Measurements from ENCODE around the gene RTF1. TPM values are rescaled to one million over a fixed set of nuclear protein-coding genes. Genes with fewer than 3 reads are reported as not detected.

Gene RTF1
- total and polyA plus RNA-seq, 7 experiments from 2014 or later: 11.7 to 41.3 (median 36.2) TPM

DNA sequence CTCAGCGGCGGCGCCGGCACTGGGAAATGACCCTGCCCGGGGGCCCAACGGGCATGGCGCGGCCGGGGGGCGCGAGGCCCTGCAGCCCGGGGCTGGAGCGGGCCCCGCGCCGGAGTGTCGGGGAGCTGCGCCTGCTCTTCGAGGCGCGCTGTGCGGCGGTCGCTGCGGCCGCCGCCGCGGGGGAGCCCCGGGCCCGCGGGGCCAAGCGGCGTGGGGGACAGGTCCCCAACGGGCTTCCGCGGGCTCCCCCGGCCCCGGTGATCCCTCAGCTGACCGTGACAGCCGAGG, 77.0 kb downstream of the RTF1 start:
- H3K4me3 Mint-ChIP-seq: peak overlapping the region in 6 of 10 donors; percentile 49 to 89 (median 66)
- no peak overlapping the region for H3K27ac Mint-ChIP-seq
- peaks cover 0 to 4% (median 0%) of the 10 kb centered on the region in 5 donors for H3K36me3 Mint-ChIP-seq
- H3K27me3 Mint-ChIP-seq: peaks cover 38 to 49% (median 46%) of the 10 kb centered on the region in 5 donors
- Histone ChIP-seq H3K9me3 (ENCODE audit: control insufficient read depth in 2 of 3, low read length in 3 of 3) (no peaks in the 10 kb centered on the region), H3K36me3 (ENCODE audit: control insufficient read depth in 2 of 3, insufficient read depth in 3 of 3, low read length in 3 of 3) (no peaks in the 10 kb centered on the region), H3K4me3 (ENCODE audit: low read length) (peak overlapping the region; percentile 50), H3K27me3 (ENCODE audit: control insufficient read depth in 2 of 2, insufficient read depth in 2 of 2, low read length in 2 of 2) (peaks cover 3 to 8% of the 10 kb centered on the region in 2 donors), H3K4me1 (ENCODE audit: control insufficient read depth in 2 of 2, insufficient read depth in 2 of 2, low read length in 2 of 2) (peaks cover 11 to 20% of the 10 kb centered on the region in 2 donors), H3K27ac (ENCODE audit: low read depth, low read length) (no peak overlapping the region)
- ATAC-seq (peak; percentile 40), DNase-seq (peak in 2 of 9 donors; percentile 15 to 29)
- H3K4me1 Mint-ChIP-seq: peaks cover 6 to 32% (median 8%) of the 10 kb centered on the region in 7 donors
- H3K9me3 Mint-ChIP-seq: peaks cover 0 to 2% (median 0%) of the 10 kb centered on the region in 11 donors
- POLR2A ChIA-PET: interaction anchor here (0.6 to 1.1 kb wide), 3 partner anchors 10 to 167 kb away, joined by 3 read pairs; partner anchors contain the start of gene MGA
- intact Hi-C loops (cut with micrococcal nuclease): loop anchor here (1.0 to 10.0 kb wide), 9 partner anchors 8 to 927 kb away; partner anchors contain the start of genes CCDC32 (in 1 of the 2), LTK (in 1 of the 2), NUSAP1 (in 1 of the 2) and OIP5 (in 1 of the 2)
- CTCF ChIA-PET: interaction anchor here (0.6 kb wide), 1 partner anchor 74 kb away, joined by 3 read pairs; no protein-coding TSS in a partner anchor

DNA sequence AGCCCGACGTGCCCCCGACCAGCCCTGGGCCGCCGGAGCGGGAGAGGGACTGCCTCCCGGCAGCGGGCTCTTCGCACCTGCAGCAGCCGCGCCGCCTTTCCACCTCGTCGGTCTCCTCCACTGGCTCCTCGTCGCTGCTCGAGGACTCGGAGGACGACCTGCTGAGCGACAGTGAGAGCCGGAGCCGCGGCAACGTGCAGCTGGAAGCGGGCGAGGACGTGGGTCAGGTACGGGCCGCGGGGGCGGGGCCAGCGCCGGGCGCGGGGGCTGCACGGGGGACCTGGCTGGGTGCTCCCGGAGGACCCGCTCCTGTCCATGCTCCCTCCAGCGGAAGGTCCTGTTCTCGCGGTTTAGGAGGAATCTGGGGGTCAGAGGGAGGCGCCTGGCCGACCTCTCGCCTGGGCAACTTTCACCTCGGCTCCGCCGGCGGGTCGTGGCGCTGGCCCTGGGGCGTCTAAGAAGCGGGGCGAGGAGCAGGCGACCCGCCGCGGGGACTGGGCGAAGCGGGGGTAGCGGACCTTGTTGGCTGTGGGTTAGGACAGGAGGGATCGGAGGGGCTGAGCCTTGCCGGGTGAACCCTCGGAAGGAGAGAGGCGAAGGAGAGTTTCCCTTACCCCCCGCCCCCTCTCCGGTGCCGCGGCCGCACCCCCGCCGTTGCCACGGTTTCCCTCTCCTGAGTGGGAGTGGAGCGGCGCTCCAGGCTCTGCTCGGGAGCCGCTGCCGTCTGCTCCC, 77.5 kb downstream of the RTF1 start:
- H3K9me3 ChIP-seq (ENCODE audit: control insufficient read depth in 2 of 3, low read length in 3 of 3): no peaks in the 10 kb centered on the region
- H3K4me1 ChIP-seq (ENCODE audit: control insufficient read depth in 2 of 2, insufficient read depth in 2 of 2, low read length in 2 of 2): peaks cover 11 to 20% of the 10 kb centered on the region in 2 donors
- peaks cover 6 to 32% (median 8%) of the 10 kb centered on the region in 7 donors for H3K4me1 Mint-ChIP-seq
- POLR2A ChIA-PET: interaction anchor here (0.6 kb wide), 2 partner anchors 10 to 127 kb away, joined by 3 read pairs; no protein-coding TSS in a partner anchor
- CTCF ChIA-PET: interaction anchor here (0.6 kb wide), 1 partner anchor 74 kb away, joined by 3 read pairs; no protein-coding TSS in a partner anchor
- H3K9me3 Mint-ChIP-seq: peaks cover 0 to 2% (median 0%) of the 10 kb centered on the region in 11 donors
- H3K27ac Mint-ChIP-seq: no peak overlapping the region
- peaks cover 3 to 11% of the 10 kb centered on the region in 2 donors for H3K27me3 ChIP-seq (ENCODE audit: control insufficient read depth in 2 of 2, insufficient read depth in 2 of 2, low read length in 2 of 2)
- H3K27ac ChIP-seq (ENCODE audit: low read depth, low read length): no peak overlapping the region
- peaks cover 43 to 54% (median 51%) of the 10 kb centered on the region in 5 donors for H3K27me3 Mint-ChIP-seq
- intact Hi-C loops (cut with micrococcal nuclease): loop anchor here (1.0 to 10.0 kb wide), 8 partner anchors 18 to 927 kb away; partner anchors contain the start of genes CCDC32 (in 1 of the 2), LTK (in 1 of the 2), NUSAP1 (in 1 of the 2) and OIP5 (in 1 of the 2)
- H3K4me3 ChIP-seq (ENCODE audit: low read length): peak overlapping the region; percentile 50
- H3K4me3 Mint-ChIP-seq: peak overlapping the region; percentile 62 to 89 (median 70)
- DNase-seq (peak in 8 of 9 donors; percentile 20 to 59 (median 35)), ATAC-seq (peak; percentile 30)
- H3K36me3 Mint-ChIP-seq: peaks cover 0 to 4% (median 0%) of the 10 kb centered on the region in 5 donors
- no peaks in the 10 kb centered on the region for H3K36me3 ChIP-seq (ENCODE audit: control insufficient read depth in 2 of 3, insufficient read depth in 3 of 3, low read length in 3 of 3)

DNA sequence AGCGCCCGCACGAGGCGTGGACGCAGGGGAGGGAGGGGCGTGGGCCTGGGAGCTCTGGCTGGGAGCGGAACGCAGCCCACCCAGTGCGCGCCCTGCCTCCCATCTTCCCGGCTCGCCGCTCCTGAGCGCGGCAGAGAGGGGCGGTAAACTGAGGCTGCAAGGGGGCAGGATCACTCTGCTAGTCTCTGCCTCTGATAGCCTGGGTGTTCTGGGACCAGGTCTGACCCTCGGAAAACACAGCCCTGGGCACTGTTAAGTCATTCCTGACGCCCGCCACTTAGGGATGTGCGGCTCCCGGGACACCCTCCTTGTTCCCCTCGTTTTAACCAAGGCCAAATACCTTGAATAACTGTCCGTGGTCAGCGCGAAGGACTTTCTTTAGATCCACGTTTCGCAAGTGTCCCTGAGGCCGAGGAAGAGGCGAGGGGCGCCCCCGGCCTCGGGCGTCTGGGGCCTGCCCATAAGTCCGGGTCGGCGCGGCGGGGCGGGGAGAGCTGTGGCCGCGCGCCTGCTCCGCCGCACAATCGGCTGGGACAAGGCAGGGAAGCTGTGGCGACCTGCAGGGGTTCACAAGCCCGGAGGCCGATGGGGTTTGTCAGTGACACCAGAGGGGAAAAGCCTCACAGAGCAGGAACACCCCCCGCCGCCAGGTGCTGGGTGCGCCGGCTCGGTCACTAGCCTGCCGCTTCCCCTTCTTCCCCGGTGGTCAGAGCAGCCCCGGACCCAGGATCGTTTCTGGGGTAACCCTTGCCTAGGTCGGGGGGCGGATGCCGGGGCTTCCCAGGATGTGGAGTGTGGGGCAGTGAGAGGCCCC, 78.2 kb downstream of the RTF1 start:
- ChIA-PET POLR2A (no interaction called here), CTCF (interaction anchor here (0.5 kb wide), 1 partner anchor 37 kb away, joined by 3 read pairs; no protein-coding TSS in a partner anchor)
- Histone ChIP-seq H3K9me3 (ENCODE audit: control insufficient read depth in 2 of 3, low read length in 3 of 3) (no peaks in the 10 kb centered on the region), H3K27ac (ENCODE audit: low read depth, low read length) (no peak overlapping the region), H3K4me3 (ENCODE audit: low read length) (peak overlapping the region; percentile 50), H3K36me3 (ENCODE audit: control insufficient read depth in 2 of 3, insufficient read depth in 3 of 3, low read length in 3 of 3) (no peaks in the 10 kb centered on the region), H3K27me3 (ENCODE audit: control insufficient read depth in 2 of 2, insufficient read depth in 2 of 2, low read length in 2 of 2) (peaks cover 3 to 16% of the 10 kb centered on the region in 2 donors), H3K4me1 (ENCODE audit: control insufficient read depth in 2 of 2, insufficient read depth in 2 of 2, low read length in 2 of 2) (peaks cover 11 to 20% of the 10 kb centered on the region in 2 donors)
- H3K27me3 Mint-ChIP-seq: peaks cover 51 to 59% (median 57%) of the 10 kb centered on the region in 5 donors
- DNase-seq (peak in 7 of 9 donors; percentile 23 to 51 (median 42)), ATAC-seq (no peak)
- H3K4me1 Mint-ChIP-seq: peaks cover 6 to 26% (median 8%) of the 10 kb centered on the region in 7 donors
- peak overlapping the region; percentile 60 to 89 (median 70) for H3K4me3 Mint-ChIP-seq
- peaks cover 0 to 2% (median 0%) of the 10 kb centered on the region in 11 donors for H3K9me3 Mint-ChIP-seq
- no peak overlapping the region for H3K27ac Mint-ChIP-seq
- intact Hi-C loops (cut with micrococcal nuclease): loop anchor here (1.0 to 10.0 kb wide), 8 partner anchors 18 to 928 kb away; partner anchors contain the start of genes CCDC32 (in 1 of the 2), LTK (in 1 of the 2), NUSAP1 (in 1 of the 2) and OIP5 (in 1 of the 2)
- H3K36me3 Mint-ChIP-seq: peaks cover 0 to 4% (median 0%) of the 10 kb centered on the region in 5 donors

DNA sequence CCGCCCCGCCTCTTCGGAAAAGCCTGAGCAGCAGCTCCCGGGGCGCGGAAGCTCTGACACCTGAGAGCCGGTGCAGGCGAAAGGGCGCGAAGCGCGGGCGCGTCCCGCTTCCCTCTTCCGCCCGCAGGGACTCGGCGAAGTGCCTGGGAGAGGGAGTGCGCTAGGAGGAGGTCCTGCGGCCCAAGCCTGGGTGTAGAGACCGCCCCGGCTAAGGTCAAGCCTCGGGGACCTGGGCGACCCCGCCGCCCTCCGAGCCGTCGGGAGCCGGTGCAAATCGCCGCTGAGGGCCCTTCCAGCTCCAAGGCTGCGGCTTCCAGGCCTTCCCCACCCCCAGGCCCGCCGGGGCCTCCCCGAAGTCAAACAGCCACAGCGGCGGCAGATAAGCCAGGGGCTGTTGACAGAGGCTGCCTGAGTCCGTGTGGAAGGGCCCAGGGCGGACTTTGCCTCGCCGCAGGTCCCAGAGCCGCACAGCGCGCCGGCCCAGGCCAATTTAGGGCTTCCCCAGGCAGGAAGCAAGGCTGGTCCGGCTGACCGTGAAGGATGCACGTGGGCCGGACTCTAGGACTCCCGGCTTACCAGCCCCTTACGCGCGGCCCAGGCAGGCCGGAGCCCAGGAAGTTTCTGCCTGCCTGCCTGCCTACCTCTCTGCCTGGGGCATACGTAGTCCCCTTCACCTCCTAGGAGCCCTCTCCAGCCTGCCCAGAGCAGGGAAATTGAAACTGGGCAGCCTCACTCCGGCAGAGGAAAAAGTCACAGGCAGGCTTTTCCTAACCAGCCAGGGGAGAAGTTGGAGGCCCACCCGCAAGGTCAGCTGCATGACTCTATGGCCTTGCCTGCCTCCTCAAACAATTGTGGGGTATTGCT, 79.1 kb downstream of the RTF1 start:
- no peak overlapping the region for H3K27ac Mint-ChIP-seq
- Histone ChIP-seq H3K27ac (ENCODE audit: low read depth, low read length) (no peak overlapping the region), H3K4me1 (ENCODE audit: control insufficient read depth in 2 of 2, insufficient read depth in 2 of 2, low read length in 2 of 2) (peaks cover 14 to 23% of the 10 kb centered on the region in 2 donors), H3K36me3 (ENCODE audit: control insufficient read depth in 2 of 3, insufficient read depth in 3 of 3, low read length in 3 of 3) (no peaks in the 10 kb centered on the region), H3K4me3 (ENCODE audit: low read length) (peak overlapping the region; percentile 50), H3K27me3 (ENCODE audit: control insufficient read depth in 2 of 2, insufficient read depth in 2 of 2, low read length in 2 of 2) (peaks cover 3 to 23% of the 10 kb centered on the region in 2 donors), H3K9me3 (ENCODE audit: control insufficient read depth in 2 of 3, low read length in 3 of 3) (no peaks in the 10 kb centered on the region)
- ChIA-PET POLR2A (no interaction called here), CTCF (interaction anchor here (0.5 kb wide), 1 partner anchor 36 kb away, joined by 3 read pairs; no protein-coding TSS in a partner anchor)
- ATAC-seq: no peak
- peaks cover 7 to 20% (median 12%) of the 10 kb centered on the region in 7 donors for H3K4me1 Mint-ChIP-seq
- peak overlapping the region in 8 of 10 donors; percentile 60 to 89 (median 70) for H3K4me3 Mint-ChIP-seq
- H3K27me3 Mint-ChIP-seq: peaks cover 56 to 66% (median 59%) of the 10 kb centered on the region in 5 donors
- intact Hi-C loops (cut with micrococcal nuclease): loop anchor here (2.0 to 10.0 kb wide), 3 partner anchors 17 to 163 kb away; partner anchors contain the start of genes LTK (in 1 of the 2), NUSAP1 (in 1 of the 2), OIP5 (in 1 of the 2) and TYRO3 (in 1 of the 2)
- DNase-seq: no peak
- no peaks in the 10 kb centered on the region for H3K9me3 Mint-ChIP-seq
- peaks cover 0 to 4% (median 0%) of the 10 kb centered on the region in 5 donors for H3K36me3 Mint-ChIP-seq

DNA sequence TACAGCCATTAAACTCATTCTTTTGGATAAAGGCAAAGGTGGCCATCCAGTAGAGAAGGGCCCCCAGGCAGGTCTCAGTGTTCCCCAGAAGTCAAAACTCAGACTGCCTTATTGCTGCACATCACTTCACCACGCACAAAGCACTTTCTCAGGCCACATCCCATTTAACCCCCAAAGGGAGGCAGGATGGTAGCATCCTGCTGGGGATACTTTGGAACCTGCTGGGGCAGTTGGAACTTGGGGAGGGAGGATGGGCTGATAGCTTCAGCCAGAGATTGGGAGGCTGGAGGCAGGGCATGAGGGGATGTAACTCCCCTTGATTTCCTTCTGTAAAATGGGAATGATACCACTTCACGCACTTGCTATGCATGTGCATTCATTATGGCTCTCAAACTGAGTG, 81.8 kb downstream of the RTF1 start:
- Histone ChIP-seq H3K27me3 (ENCODE audit: control insufficient read depth in 2 of 2, insufficient read depth in 2 of 2, low read length in 2 of 2) (peaks cover 3 to 29% of the 10 kb centered on the region in 2 donors), H3K27ac (ENCODE audit: low read depth, low read length) (no peak overlapping the region), H3K4me3 (ENCODE audit: low read length) (no peak overlapping the region), H3K9me3 (ENCODE audit: control insufficient read depth in 2 of 3, low read length in 3 of 3) (no peaks in the 10 kb centered on the region), H3K4me1 (ENCODE audit: control insufficient read depth in 2 of 2, insufficient read depth in 2 of 2, low read length in 2 of 2) (peaks cover 14 to 29% of the 10 kb centered on the region in 2 donors), H3K36me3 (ENCODE audit: control insufficient read depth in 2 of 3, insufficient read depth in 3 of 3, low read length in 3 of 3) (no peaks in the 10 kb centered on the region)
- Mint-ChIP-seq H3K27ac (peak overlapping the region in 1 of 9 donors; percentile 20), H3K4me1 (peaks cover 0 to 26% (median 13%) of the 10 kb centered on the region in 7 donors), H3K36me3 (no peaks in the 10 kb centered on the region), H3K9me3 (no peaks in the 10 kb centered on the region), H3K27me3 (peaks cover 48 to 76% (median 50%) of the 10 kb centered on the region in 5 donors), H3K4me3 (peak overlapping the region in 3 of 10 donors; percentile 21 to 54 (median 43))
- POLR2A ChIA-PET: no interaction called here
- intact Hi-C loops (cut with micrococcal nuclease): loop anchor here in 1 of 2 donors (10.0 kb wide), 1 partner anchor 56 kb away; the partner anchor contains the start of gene TYRO3
- CTCF ChIA-PET: no interaction called here
- ATAC-seq (no peak), DNase-seq (no peak)

Data from naive thymus-derived CD4-positive, alpha-beta T cell (primary cell).